Esophagus mucosa (tissue), 1 donor: Measurements from ENCODE around the gene CSNK1G1. TPM values are rescaled to one million over a fixed set of nuclear protein-coding genes. Genes with fewer than 3 reads are reported as not detected.
"Not testable (repeated sequence)": the region's sequence is repeated elsewhere in the genome, so short reads cannot be mapped to it uniquely, and the experiment has no call there.

Experiments
- ATAC-seq: fragments of 200-7000 bp; cut with Tn5 transposase; one replicate; pipeline ENCODE4 v1.9.1; 2020
- total RNA-seq: library from RNA; stranded (reverse); gene quantifications from one replicate; pipeline ENCODE4 v1.2.4, GENCODE V29; 2023
- donor health status: DM: yes; HTN: yes; CAD: no.

The CSNK1G1 gene
- total RNA-seq, 1 donor from 2014 or later: 17.3 TPM

DNA sequence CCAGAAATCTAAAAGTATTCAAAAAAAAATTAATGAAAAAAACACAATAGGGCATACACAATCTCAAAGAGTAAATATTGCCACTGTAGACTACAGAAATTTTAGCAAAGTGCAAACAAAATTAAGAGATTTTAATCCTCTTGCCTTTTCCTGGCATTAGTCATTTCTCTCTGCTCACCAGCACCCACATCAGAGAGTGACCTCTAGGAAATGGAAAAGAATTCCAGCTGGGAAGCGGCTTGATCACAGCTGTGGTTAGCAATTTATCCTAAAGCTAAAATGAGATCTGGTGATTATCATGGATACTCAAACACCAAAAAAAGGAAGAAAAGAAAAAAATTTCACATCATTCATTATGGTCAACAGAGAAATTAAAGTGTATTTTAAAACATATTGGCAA is 7.5 kb downstream of the CSNK1G1 start:
- no peak for ATAC-seq

DNA sequence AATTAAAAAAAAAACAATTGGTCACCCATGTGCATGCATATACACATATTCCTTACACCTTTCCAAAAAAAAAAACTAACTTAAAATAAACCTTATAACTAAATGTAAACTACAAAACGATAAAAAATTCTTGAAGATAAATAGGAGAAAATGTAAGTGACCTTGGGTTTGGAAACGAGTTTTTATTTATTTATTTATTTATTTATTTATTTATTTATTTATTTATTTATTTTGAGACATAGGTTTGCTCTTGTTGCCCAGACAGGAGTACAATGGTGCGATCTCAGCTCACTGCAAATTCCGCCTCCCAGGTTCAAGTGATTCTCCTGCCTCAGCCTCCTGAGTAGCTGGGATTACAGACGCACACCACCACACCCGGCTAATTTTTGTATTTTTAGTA is 9.7 kb downstream of the CSNK1G1 start:
- ATAC-seq: not testable (repeated sequence)

DNA sequence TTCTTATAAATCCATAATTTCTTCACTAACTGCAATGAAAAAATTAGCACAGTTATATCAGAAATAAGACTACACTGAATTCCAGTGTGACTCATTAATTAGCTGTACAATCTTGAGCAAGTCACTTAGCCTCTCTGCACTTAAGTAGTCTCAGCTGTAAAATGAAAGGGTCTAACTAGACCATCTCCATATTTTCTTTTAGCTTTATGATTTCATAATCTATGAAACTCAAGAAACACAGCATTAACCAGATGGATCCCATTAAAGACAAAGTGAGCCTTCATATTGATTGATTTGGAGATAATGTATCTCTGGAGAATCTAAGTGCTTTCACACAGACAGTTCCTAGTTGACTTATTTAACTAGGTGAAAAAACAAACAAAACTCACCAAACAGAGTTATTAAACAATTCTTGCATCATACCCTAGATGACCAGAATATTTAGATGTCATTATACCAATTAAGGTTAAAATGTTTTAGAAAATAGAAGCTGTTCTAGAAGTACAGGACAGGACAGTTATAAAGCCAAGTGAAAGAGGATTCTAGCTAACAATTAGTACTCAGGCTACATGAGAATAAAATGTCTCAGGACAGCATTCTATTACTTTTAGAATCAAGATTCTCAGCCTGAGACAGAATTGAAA is 11.2 kb downstream of the CSNK1G1 start:
- ATAC-seq: no peak

DNA sequence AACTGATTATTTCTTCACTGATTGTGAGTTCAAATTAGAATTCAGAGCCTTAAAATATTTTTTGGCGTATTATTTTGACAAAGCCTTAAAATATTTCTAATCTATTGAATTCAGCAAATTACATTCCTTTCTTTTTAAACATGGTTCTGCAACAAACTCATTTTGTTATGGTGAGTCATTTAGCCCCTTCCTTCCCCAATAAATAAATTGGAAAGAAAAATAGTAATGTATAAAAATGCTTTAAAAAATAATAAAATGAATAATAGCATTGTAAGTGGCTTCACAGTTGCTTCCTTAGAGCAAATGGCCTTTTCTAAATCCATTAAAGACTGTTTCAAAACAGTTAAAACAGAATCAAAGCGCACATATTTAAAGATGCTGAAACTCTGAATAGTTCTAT is 12.1 kb downstream of the CSNK1G1 start:
- no peak for ATAC-seq

DNA sequence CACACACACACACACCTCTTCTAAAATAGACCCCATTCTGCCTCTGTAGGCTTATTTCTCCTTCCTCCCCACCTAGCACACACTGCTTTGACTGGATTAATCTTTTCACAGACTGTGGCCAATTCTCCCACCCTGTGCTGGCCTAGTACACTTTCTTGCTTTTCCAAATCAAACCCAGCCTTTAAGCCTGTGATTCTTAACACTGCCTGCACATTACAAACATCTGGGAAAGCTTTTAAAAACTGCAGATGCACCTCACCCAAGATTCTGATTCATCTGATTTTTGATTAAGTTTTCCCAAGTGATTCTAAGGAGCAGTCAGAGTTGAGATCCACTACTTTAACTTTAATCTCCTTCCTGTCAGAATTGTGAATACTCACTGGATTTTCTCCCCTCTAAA is 12.8 kb downstream of the CSNK1G1 start:
- ATAC-seq: no peak

DNA sequence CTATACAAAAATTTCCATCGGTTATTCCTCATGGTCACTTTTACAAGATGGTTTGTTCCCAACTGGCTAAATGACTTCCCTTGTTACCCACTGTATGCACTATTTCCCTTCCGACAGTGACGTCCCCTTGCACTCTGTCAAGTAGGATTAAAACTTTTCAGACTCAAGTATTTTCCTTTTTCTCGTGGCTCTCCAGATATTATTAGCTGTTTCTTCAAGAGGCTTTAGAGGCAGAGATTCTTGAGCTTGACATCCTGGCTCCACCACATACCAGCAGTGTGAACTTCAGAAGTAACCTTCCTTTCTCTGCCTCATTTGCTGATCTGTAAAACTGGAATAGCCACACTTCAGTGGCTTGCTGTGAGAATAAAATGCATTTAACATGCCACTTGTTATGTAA is 14.0 kb downstream of the CSNK1G1 start:
- no peak for ATAC-seq

DNA sequence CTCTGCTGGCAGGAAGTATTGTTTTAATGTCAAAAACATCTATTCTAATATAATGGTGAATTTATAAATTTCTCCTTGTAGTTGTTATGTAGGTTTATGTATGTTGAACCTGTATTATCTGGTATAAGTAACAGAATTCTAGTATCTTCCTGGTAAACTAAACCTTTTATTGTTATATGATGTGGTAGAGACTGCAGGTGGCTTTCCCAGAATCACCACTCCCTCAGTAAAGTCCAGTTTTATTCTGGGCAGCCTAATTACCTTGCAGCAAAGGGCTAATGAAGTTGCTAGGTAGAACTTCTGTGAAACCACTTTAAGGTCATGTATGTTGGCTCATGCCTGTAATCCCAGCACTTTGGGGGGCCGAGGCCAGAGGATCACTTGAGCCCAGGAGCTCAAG is 15.6 kb downstream of the CSNK1G1 start:
- ATAC-seq: no peak

DNA sequence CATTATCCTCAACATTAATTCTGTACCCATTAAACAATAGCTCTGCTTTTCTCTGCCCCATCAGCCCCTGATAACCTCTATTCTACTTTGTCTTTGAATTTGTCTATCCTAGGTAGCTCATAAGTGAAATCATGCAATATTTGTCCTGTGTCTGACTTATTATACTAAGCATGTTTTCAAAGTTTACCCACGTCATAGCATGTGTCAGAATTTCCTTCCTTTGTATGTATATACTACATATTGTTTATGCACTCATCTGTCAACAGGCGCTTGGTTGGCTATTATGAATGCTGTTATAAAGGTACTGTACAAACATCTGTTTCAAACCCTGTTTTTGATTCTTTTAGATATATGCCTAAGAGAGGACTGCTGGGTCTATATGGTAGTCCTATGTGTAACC is 18.2 kb downstream of the CSNK1G1 start:
- ATAC-seq: no peak

DNA sequence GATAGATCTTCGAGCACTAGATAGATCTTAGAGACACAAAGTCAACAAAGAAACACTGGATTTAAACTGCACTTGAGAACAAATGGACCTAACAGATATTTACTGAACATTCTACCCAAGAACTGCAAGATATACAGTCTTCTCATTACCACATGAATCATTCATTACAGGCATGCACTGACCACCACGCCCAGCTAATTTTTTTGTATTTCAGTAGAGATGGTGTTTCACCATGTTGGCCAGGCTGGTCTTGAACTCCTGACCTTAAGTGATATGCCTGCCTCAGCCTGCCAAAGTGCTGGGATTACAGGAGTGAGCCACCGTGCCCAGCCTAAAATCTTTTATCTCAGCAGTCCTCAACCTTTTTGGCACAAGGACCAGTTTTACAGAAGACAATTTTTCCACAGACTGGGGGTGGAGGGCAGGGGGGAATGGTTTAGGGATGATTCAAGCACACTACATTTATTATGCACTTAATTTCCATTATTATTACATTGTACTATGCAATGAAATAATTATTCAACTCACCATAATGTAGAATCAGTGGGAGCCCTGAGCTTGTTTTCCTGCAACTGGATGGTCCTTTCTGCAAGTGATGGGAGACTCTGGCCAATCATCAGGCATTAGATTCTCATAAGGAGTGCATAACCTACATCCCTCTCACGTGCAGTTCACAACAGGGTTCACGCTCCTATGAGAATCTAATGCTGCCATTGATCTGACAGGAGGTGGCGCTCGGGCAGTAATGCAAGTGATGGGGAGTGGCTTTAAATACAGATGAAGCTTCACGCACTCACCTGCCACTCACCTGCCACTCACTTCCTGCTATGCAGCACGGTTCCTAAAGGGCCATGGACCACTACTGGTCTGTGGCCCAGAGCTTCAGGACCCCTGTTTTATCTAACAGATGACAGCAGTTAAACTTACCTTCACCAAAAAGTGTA is 21.7 kb downstream of the CSNK1G1 start:
- peak; percentile 75 for ATAC-seq

DNA sequence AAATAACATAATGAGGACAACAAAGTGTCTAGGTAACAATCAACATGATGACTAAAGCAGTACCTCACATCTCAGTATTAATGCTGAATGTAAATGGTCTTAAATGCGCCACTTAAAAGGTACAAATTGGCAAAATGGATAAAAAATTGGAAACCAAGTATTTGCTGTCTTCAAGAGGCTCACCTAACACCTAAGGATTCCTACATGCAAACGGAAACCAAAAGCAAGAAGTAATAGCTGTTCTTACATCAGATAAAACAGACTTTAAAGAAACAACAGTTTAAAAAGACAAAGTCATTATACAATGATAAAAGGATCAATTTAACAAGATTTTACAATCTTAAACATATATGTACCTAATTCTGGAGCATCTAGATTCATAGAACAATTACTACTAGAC is 22.5 kb downstream of the CSNK1G1 start:
- ATAC-seq: no peak

DNA sequence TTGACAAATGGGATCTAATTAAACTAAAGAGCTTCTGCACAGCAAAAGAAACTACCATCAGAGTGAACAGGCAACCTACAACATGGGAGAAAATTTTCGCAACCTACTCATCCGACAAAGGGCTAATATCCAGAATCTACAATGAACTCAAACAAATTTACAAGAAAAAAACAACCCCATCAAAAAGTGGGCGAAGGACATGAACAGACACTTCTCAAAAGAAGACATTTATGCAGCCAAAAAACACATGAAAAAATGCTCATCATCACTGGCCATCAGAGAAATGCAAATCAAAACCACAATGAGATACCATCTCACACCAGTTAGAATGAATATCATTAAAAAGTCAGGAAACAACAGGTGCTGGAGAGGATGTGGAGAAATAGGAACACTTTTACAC is 24.3 kb downstream of the CSNK1G1 start:
- ATAC-seq: not testable (repeated sequence)

DNA sequence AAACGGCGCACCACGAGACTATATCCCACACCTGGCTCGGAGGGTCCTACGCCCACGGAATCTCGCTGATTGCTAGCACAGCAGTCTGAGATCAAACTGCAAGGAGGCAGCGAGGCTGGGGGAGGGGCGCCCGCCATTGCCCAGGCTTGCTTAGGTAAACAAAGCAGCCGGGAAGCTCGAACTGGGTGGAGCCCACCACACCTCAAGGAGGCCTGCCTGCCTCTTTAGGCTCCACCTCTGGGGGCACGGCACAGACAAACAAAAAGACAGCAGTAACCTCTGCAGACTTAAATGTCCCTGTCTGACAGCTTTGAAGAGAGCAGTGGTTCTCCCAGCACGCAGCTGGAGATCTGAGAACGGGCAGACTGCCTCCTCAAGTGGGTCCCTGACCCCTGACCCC is 29.0 kb downstream of the CSNK1G1 start:
- not testable (repeated sequence) for ATAC-seq

DNA sequence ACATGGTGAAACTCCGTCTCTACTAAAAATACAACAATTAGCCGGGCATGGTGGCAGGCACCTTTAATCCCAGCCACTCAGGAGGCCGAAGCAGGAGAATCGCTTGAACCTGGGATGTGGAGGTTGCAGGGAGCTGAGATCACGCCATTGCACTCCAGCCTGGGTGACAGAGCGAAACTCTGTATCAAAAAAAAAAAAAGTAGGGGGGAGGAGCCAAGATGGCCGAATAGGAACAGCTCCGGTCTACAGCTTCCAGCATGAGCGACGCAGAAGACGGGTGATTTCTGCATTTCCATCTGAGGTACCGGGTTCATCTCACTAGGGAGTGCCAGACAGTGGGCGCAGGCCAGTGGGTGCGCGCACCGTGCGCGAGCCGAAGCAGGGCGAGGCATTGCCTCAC is 29.5 kb downstream of the CSNK1G1 start:
- ATAC-seq: peak; percentile 75

DNA sequence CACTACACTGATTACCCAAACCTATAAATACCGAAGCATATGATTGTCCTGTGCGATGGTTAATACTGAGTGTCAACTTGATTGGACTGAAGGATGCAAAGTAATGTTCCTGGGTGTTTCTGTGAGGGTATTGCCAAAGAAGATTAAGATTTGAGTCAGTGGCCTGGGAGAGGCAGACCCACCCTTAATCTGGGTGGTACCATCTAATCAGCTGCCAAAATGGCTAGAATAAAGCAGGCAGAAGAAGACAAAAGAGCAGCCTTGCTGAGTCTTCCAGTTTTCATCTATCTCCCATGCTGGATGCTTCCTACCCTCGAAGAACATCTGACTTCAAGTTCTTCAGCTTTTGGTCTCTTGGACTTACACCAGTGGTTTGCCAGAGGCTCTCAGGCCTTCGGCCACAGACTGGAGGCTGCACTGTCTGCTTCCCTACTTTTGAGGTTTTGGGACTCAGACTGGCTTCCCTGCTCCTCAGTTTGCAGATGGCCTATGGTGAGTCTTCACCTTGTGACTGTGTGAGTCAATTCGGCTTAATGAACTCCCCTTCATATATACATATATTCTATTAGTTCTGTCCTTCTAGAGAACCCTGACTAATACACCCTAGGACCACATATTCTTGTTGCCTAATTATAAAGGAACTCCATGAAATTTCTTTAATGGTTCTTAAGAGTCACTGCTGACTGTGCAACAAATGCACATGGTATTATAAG is 31.7 kb downstream of the CSNK1G1 start:
- peak; percentile 55 for ATAC-seq

DNA sequence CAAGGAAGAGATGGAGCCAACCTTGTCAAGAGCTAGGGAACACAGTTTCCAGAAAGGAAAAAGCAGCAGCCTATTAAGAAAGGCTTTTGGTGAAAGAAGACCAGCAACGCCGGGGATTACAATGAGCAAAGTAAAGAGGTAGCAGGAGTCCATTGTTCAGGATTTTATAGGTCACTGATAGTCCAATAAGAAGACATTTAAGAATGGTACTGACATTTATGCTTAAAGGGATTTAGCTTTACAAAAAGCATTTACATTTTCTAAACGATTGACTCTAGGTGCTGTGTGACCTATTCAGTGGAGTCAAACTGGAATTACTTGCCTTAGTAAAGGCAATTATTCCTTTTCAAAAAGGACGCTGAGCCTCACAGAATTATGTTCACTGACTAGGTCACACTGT is 40.8 kb downstream of the CSNK1G1 start:
- peak; percentile 67 for ATAC-seq

DNA sequence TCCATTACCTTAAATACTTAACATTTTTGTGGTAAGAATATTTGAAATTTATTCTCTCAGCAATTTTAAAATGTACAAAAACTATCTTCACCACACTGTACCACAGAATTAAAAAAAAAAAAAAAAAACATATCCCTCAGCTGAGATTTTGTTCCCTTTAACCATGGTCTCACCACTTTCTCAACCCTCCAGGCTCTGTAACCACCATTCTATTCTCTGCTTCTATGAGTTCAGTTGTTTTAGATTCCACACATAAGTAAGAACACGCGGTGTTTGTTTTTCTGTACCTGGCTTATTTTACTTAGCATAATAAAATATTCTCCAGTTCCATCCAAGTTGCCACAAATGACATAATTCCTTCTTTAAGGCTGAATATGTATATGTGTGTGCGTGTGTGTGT is 41.5 kb downstream of the CSNK1G1 start:
- no peak for ATAC-seq

DNA sequence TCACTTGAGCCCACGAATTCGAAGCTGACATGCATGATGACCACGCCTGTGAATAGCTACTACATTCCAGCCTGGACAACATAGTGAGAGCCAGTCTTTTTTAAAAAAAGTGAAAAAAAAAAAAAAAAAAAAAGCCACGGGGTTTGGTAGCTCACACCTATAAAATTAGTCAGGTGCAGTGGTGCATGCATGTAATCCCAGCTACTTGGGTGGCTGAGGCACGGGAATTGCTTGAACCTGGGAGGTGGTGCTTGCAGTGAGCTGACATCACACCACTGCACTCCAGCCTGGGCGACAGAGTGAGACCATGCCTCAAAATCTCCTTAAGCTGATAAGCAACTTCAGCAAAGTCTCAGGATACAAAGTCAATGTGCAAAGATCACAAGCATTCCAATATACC is 44.4 kb downstream of the CSNK1G1 start:
- peak; percentile 36 for ATAC-seq

DNA sequence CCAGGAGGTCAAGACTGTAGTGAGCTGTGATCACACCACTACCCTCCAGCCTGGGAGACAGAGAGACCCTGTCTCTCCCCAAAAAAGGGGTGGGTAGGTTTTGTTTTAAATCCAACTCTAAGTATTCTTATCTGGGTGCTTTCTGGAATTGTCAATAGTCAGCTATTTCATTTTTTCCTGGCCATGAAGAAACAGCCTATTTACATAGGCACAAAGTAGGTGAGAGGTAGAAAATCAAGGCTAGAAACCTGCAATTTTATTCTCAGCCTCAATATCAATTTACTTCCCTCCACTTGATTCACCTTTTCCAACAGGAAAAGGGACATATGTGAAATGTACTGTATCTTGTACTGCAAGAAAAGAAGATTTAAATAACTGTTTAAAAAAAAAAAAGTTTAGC is 45.9 kb downstream of the CSNK1G1 start:
- no peak for ATAC-seq

DNA sequence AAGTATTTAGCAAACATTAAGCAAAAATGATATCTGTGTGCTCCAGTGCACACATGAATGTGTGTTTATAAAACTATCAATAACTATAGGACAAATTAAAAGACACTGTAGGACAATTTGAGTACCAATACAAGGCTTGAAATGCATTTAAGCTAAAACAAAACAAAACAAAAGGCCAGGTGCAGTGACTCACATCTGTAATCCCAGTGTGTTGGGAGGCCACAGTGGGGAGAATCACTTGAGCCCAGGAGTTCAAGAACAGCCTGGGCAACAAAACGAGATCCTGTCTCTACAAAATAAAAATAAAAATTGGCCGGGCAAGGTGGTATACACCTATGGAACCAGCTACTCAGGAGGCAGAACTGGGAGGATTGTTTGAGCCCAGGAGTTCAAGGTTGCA is 50.7 kb downstream of the CSNK1G1 start:
- no peak for ATAC-seq

DNA sequence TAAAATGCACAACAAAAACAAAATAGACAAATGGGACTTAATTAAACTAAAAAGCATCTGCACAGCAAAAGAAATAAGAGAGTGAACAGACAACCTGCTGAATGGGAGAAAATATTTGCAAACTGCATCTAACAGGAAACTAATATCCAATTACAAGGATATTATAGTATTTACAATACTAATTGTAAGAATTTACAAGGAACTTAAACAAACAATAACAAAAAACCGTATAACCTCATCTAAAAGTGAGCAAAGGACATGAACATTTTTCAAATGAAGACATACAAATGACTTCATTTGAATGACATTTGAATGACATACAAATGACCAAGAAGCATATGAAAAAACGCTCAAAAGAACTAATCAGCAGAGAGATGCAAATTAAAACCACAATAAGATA is 66.4 kb downstream of the CSNK1G1 start:
- ATAC-seq: no peak

DNA sequence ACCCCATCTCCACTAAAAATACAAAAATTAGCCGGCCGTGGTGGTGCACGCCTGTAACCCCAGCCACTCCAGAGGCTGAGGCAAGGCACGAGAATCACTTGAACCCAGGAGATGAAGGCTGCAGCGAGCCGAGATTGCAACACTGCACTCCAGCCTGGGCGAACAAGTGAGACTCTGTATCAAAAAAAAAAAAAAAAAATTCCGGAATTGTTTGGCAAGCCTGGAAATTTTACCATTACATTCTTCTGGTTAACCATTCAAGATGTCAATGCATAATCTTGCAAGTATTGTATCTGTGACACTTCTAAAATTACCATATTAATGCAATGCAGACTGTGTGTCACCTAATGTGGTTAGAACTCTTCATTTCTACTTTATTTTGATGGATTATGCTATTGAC is 67.0 kb downstream of the CSNK1G1 start:
- ATAC-seq: no peak

DNA sequence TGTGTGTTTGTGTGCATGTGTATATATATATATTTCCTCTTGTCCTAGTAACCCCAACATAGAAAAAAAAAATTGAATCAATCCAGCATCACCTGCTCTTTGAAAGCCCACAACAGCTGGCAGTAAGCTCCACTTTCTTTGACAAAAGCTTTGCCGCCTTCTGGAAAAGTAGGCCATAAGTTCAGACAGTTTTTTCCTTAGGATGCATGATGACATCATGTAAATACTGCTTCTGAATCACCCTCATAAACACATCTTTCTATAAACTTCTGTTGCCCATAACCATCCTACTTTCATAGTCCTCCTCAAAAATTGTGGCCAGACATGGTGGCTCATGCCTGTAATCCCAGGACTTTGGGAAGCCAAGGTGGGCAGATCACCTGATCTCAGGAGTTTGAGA is 67.4 kb downstream of the CSNK1G1 start:
- ATAC-seq: no peak

DNA sequence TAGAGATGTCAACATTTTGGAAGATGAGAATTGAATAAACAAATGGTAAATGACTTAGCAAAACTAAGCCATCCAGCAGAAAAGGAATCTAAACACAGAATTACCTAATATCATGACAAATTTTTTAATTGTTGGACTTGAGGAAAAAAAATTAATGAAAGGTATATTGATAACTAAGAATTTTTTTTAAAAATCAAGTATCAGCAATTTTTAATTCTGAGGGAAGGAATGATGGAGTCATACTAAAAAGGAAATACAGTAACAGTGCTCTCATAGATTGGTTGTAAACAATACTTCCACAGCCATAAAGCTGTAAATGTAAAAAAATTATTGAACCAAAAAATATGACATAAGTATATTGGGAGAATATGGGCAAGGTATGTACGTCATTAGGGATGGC is 68.0 kb downstream of the CSNK1G1 start:
- ATAC-seq: no peak

DNA sequence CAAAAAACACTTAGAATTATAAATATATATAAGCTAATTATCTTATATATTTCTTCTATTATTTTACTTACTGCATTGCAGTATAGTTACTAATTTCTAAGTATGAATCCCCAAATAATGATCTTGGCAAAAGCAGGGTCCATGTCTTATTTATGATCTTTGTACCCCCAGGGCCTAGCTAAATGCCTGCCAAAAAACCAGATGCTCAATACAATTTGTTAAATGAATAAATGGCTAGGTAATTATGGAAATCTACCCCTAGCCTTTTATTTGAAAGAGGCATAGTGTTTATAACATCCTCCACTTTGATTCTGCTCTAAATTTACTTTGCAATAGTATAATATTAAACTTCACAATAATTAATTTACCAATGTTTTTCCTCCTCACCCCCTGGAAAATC is 69.5 kb downstream of the CSNK1G1 start:
- ATAC-seq: no peak
